T-helper 22 cell (primary cell): ENCODE measurements around the gene PRXL2A.
A peak's percentile ranks its signal among the peaks of the same experiment; 100 is the strongest.
"Not testable (repeated sequence)": the region's sequence is repeated elsewhere in the genome, so short reads cannot be mapped to it uniquely, and the experiment has no call there.

Source experiments
- DNase-seq: peaks from one replicate; pipeline ENCODE4 v3.0.0-alpha.2; 2020; ENCODE audit warnings: low read depth

The PRXL2A gene, protein sequence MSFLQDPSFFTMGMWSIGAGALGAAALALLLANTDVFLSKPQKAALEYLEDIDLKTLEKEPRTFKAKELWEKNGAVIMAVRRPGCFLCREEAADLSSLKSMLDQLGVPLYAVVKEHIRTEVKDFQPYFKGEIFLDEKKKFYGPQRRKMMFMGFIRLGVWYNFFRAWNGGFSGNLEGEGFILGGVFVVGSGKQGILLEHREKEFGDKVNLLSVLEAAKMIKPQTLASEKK

DNA sequence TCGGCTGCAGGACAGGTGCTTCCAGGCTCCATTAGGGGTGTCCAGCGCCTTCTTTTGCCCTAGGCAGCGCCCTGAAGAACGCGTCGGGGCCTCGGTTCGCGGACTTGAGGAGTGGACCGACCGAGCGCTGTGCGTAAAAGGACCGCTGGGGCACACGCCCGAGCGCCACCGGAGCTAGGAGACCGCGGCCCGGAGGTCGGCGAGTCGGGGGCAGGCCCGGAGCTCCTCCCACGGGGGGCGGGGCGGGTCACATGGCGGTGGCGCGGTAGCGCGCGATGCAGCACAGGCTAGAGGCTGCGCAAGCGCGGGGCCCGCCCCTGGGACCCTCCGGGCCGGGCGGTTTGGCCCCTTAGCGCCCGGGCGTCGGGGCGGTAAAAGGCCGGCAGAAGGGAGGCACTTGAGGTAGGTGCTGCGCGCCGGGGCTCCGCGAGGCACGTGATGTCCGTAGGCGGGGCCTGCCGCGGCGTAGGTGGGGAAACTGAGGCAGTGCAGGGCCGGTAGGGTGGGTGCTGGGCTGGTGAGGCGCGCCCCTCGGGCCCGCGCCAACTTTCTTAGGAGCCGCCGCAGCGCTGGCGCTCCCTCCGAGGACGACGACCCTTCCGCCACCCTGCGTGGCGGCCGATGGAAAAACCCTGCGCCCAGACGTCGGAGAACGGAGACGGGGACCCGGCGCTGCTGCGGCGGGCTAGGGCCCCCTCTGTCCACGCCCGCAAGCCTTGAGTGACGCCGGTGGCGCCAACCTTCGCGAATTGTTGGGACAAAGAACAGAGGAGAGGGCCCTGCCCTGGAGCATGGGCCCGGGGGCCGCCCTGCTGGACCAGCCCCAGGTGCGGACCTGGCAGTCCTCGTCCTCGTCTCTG, at the start of gene PRXL2A:
TSS of gene PRXL2A (plus strand) at position 310 of the 860 bp plus-strand sequence. CDS start 11,917 bp downstream, outside the sequence.
- DNase-seq, result peak; percentile 34

DNA sequence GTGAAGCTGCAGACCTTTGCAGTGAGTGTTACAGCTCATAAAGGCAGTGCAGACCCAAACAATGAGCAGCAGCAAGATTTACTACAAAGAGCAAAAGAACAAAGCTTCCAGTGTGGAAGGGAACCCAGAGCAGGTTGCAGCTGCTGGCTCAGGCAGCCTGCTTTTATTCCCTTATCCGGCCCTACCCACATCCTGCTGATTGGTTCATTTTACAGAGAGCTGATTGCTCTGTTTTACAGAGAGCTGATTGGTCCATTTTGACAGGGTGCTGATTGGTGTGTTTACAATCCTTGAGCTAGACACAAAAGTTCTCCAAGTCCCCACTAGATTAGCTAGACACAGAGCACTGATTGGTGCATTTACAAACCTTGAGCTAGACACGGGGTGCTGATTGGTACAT, 49.4 kb upstream of the PRXL2A start:
- not testable (repeated sequence) for DNase-seq

DNA sequence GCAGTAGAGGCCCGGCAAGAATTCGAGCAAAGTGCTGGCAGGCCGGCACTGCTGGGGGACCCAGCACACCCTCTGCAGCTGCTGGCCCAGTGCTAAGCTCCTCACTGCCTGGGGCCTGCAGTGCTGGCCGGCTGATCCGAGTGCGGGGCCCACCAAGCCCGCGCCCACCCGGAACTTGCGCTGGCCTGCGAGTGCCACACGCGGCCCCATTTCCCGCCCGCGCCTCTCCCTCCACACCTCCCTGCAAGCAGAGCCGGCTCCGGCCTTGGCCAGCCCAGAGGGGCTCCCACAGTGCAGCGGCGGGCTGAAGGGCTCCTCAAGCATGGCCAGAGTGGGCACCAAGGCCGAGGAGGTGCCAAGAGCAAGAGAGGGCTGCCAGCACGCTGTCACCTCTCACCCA, 48.7 kb upstream of the PRXL2A start:
- DNase-seq, result no peak

DNA sequence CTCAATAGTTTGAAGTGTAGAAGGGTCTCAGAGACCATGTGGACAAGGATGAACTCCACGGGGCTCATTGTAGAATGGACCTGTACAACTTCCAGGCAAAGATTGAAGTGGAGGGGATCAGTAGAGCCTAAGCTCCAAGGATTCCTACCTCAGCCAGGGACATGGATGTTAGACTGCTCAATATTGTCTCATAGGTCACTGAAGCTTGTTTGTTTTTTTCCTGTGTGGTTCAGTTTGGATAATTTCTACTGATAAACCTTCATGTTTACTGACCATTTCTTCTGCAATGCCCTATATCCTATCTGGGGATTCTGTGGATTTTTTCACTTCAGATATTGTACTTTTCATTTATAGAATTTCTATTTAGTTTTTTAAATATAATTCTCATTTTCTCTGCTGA, 42.8 kb upstream of the PRXL2A start:
- DNase-seq, result no peak

DNA sequence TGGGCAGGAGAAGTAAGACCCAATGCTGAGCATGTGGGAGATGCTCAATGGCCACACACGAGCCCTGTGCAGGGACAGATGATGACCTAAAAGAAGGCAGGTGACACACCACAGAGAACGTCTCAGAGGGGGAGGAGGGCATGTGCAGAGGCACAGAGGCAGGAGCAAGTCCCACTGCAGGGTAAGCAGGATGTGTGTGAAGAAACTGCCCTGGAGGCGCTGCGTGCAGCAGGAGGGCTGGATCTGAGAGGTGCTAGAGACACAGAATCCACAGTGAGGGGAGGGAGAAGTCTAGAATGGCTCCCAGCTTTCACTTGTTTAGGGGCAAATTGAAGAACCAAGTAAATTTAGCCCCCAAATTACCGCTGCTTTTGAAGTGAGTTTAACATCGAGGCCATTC, 36.9 kb upstream of the PRXL2A start:
- no peak for DNase-seq

DNA sequence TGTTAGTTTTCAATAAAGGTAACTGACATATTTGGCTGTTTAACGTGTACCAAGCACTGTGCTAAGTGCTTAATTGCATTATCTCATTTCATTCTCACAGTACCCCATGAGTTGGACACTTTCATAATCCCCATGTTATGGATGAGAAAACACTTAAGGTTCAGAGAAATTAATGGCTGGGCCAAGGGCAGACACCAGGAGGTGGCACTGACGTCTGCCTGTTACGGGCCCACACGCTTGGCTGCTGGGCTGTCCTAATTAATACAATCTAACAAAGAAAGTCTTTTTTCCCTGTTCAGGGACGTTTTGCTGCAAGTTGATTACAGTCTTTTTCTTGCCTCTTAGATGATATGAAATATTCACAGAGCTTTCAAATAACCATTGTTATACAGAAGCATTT, 35.7 kb upstream of the PRXL2A start:
- DNase-seq, result no peak

DNA sequence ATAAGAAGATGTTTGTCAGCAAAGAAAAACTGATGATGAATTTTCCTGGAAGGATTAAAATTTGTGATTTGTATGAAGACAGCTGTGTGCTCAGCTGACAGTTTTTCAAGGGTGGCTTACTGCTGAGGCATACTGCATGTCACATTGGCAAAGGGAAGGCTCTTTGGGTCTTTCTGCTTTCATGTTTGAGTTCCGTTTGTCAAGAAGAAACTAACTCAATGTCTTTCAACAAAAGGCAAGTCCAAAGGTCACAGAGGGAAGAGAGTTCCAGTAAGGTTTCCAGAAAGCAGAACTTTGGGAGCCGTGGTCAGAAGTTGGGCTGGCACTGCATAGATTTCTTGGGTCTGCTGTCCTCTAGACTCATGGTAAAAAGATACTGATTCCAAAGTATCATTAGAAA, 34.8 kb upstream of the PRXL2A start:
- no peak for DNase-seq

DNA sequence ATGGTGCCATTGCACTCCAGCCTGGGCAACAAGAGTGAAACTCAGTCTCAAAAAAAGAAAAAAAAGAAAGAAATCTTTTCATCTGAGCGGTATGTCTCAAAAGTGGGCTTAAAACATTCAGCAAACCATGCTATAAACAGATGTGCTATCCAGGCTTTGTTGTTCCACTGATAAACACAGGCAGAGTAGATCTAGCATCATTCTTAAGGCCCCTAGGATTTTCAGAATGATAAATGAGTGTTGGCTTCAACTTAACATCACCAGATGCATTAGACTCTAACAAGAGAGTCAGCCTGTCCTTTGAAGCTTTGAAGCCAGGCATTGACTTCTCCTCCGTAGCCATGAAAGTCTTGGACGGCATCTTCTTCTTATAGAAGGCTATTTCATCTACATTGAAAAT, 28.6 kb upstream of the PRXL2A start:
- no peak for DNase-seq

DNA sequence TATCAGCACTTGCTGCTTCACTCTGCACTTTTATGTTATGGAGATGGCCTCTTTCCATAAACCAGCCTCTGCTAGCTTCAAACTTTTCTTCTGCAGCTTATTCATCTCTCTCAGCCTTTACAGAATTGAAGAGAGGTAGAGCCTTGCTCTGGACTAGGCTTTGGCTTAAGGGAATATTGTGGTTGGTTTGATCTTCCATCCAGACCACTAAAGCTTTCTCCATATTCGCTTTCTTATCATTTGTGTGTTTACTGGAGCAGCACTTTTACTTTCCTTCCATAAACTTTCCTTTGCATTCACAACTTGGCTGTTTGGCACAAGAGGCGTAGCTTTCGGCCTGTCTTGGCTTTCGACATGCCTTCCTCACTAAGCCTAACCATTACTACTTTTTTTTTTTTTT, 28.2 kb upstream of the PRXL2A start:
- no peak for DNase-seq

DNA sequence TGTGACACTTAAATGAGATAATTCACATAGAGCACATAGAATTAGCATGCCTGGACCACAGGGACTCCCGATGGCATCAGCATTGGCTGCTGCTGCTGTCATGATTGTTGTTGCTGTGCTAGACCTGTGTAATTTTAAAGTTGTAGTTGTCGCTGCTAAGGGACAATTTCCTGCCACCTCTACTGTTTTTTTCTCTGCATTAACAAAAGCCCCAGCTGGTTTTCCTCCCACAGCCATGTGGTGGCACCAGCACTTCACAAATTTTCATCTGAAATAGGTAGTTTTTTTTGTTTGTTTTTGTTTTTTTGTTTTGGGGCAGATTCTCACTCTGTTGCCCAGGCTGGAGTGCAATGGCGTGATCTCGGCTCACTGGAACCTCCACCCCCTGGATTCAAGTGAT, 25.4 kb upstream of the PRXL2A start:
- DNase-seq, result no peak

DNA sequence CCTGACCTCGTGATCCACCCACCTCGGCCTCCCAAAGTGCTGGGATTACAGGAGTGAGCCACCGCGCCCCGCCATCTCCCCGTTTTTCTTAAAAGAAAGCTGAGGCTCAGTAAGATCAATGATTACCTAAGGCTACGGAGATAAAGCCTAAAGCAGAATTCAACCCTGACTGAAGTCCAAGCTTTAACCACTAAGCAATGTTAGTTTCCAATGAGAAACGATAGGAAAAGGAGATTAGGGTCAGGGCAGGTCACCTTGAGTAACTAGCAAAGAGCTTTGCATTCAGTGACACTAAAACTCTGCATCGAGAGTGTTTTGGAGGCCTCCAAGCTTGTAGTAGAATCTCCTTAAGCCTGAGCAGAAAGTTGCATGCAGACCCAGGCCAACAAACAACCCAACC, 17.6 kb upstream of the PRXL2A start:
- DNase-seq, result no peak

DNA sequence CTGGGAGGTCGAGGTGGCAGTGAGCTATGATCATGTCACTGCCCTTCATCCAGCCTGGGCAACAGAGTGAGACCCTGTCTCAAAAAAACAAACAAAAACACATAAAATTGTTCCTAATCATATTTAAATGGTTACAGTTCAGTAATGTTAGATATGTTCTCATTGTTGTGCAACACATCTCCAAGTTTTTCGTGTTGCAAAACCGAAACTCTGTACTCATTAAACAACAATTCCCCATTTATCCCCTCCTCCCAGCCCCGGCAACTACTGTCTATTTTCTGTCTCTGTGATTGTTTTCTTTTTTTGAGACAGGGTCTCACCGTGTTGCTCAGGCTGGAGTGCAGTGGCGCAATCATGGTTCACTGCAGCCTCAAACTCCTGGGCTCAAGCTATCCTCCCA, 16.1 kb upstream of the PRXL2A start:
- no peak for DNase-seq

DNA sequence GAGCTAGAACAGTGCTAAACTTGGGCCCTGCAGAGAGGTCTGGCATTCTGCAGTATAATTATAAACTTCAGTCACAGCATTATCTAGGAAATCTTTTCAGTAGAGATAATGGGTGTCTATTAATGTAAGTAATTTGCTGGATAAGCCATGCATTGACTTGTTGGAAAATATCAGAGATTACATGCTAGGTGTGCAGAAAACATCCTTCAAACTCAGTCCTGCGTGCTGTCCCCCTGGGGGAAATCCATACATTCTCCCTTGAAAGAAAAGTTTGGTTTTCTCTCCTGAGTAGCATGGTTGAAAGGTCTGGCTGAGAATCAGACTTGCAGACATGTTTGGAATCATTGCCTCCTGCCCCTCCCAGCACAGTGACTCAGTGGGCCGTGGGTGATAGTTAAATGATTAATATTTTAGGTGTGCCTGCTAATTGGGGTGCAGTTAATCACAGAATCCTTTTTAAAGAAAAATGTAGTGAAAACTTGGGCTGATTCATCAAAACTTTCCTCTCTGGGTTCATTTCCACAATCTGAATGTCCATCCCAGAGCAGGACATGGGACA, 13.9 kb upstream of the PRXL2A start:
- DNase-seq, result no peak

DNA sequence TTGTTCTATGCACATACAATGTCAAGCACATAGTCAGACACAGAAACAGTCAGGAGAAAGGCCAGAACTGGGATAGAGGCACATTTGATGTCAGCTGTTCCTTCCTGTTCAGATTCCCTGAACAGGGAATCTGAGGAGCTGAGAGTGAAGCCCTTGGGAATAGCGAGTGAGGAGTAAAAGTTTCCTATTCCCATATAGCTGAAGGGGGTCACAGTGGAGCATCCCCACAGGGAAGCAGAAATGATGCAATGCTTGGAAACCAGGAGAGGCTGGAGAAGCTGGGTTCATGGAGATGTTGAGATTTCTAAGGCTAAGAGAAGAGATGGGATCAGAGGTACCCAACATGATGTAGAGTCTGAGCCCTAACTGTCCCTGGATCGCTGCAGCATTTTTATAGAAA, 11.3 kb upstream of the PRXL2A start:
- DNase-seq, result no peak

DNA sequence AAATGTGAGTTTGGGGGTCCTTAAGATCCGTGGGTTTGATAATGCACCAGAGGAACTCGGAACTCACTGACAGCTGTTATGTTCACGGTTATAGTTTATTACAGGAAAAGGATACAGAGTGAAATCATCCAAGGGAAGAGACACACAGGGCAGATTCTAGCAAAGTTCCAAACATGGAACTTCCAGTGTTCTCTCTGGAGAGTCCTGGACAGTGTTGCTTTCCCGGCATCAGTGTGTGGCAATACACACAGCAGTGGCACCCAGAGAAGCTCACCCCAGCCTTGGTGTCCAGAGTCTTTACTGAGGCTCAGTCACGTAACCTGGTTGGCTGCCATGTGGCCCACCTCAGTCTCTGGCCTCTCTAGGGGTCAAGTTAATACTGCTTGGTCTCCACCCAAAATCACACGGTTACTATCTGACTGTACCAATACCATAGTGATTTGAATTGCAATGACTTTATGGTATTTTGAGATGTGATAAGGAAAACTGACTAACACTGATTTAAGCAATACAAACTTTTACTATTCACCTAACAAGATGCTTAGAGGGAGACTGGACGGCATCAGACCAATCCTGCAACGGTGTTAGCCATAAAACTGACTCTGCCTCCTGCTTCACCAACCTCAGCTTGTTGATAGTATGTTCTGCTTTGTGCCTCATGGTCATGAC, 8.1 kb upstream of the PRXL2A start:
- no peak for DNase-seq

DNA sequence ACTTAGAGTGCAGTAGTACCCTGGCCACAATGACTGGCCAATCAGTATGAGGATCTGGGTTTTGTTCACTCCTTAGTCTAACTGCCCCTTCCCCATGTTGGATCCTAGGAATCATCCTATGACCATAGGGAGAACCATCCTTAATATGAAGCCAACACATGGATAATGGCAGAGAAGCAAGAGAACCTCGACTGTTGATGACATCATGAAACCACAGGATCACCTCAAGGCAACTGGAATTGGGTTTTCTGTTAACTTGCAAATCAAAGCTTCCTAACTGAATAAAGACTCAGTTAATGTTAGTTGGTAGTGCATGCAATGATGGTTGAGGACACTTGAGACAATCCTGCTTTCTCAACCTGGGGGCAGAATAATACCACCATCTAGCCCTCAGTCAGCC, 3.3 kb upstream of the PRXL2A start:
- no peak for DNase-seq

DNA sequence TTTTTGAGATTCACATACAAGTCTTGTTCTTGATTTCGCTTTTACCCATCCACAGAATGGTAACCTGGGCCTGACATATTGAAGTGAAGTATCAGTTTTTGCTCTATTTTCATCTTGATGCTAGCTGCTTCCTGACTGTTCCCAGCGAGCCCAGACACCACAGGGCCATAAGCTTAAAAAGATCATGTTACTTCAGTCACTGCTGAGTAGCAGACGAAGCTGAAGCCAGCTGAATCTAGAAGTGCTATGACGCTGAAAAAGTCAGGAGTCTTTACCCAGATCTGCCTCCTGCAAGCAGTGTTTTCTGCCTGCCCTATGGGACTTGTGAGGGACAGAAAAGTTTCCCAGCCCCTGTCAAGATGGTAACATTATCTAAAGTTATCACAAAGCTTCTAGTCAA, 2.7 kb upstream of the PRXL2A start:
- no peak for DNase-seq

DNA sequence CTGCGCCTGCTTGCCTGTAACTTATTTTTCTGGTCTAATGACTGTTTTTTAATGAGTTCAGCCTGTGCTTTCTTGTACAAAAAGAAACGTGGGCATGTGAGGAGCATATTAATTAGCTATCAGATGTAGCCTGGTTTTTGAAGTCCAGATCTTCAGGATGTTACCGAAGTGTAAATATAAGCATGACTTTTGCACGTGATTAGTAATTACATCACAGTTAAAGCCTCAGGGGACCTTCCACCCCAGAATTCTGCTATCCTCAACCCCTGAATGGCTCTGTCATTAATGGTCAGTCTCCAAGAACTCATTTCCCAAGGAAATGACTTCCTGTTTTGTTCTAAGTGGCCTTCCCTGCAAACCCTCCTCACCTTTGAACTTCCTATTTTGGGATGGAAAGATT, 2.1 kb upstream of the PRXL2A start:
- DNase-seq, result no peak

DNA sequence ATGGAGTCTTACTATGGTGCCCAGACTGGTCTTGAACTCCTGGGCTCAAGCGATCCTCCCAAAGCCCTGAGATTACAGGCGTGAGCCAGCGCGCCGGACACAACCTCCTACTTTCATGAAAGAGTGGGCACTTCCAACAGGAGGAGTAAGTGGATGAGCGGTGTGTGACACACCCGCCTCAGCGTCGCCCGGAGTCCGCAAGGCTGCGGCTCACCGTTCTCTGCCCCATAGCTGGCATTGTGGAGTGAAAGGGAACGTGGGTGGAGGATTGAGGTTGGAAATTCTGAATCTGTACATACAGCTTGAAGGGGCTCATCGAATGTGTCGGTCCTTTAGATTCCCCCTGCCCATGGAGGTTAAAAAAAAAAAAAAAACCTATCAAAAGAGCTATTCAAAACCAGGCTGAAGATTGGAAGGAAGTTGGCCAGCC, 524 bp upstream of the PRXL2A start:
- DNase-seq, result no peak

DNA sequence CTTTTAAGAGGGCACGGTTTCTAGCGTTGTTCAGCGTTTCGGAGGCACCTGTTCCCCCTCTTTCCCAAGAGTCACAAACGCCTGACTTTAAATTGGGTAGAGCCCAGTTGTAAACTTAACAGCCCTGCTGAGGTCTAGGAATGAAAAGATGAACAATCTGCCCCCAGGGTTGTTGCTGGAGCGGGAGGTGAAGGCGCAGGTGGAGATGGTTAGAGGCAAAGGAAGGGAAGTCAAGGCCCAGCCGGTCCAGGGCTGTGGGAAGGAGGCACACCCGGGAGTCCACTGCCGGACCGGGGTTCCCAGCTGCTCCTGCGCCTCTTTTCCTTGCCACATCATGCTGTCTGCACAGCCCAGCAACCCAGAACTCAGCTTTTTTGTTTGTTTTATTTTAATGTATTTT, 770 bp downstream of the PRXL2A start:
- no peak for DNase-seq

DNA sequence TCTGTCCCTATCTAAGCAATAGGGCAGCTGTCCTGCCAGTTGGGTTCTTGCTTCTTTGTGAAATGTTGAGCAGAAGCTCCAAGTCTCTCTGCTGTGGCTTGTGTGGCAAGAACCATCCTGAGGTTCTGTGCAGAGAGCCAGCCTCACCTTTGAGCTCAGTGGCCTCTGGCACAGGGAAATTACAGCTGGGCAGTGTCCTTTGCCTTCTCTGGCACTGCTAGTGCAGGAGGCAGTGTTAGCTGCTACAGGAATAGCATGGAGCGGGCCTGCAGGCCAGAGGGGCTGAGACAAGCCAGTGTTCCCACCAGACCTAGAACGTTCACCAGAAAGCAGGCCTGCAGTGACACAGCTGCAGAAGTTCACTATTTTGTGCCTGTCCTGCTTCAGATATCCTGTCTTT, 1.8 kb downstream of the PRXL2A start:
- no peak for DNase-seq

DNA sequence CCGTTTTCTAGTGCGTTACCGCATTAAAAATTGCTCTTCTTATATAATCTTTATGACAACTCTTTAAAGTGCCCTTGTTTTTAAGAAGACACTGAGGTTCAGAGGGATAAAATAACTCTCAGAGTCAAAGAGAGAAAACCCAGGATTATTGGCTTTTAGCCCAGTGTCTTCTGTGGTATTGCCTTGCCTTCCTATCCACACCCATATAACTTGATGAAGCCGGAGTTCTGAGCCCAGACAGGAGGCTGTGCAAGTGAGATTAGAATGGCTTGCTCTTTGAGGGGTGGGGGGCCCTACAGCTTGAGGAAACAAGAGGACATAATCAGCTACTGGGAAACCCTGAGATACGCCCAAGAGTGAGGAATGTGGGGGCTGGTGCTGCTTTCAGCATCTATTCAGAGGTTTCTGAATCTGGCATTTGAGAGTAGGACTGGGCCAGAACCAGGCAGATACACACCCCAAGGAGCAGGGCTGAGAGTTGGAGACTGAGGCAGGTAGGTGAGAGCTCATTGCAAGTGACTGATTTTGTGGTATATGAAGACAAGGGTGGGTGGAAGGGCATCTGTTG, 2.3 kb downstream of the PRXL2A start:
- no peak for DNase-seq

DNA sequence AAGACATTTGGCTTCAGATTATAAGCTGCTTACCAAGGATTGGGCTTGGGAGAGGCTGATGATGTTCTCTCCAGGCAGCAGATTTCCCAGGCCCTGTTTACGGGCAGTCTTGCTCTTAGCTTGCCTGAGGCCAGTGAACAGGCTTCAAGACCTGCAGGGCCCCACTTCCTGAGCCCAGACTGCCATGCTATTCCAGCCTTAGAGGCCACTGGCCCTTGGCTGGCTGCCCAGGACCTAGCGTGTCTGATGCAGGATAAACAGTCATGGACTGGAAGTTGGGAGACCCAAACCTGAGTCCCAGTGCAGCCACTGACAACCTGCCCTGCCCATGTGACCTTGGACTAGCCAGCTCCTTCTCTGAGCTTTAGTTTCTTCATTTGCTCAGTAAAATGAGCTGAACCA, 2.9 kb downstream of the PRXL2A start:
- no peak for DNase-seq
